ENCODE results near the gene FZD7.

FZD7 gene

DNA sequence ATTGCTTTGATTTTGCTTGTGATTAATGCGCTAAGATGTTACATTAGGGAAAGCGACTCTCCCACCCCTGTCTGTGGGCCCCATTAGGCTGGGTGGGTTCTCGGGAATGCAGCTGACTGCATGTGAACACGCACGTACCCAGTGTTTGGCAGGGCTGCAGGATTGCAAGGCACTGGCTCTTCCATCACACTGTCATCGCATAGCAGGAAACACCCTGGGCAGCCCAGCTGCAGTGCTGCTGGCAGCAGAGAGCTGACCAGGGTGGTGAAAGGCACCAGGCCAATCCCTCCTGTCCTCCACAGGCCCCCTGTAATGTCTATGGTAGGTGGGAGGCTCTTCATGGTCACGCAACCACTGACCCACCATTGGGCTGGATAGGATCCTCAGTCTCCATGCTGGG, 34.4 kb upstream of the FZD7 start:
- no peak overlapping the region for H3K27ac ChIP-seq
- no peaks in the 10 kb centered on the region for H3K36me3 ChIP-seq (replicated peaks)
- in situ Hi-C loops (cut with HindIII; ENCODE audit: low pct_ligation_motif_present, low sequenced_read_pairs): no loop called here
- no peaks in the 10 kb centered on the region for H3K27me3 ChIP-seq (replicated peaks)
- TF ChIP-seq, protein P1, sequence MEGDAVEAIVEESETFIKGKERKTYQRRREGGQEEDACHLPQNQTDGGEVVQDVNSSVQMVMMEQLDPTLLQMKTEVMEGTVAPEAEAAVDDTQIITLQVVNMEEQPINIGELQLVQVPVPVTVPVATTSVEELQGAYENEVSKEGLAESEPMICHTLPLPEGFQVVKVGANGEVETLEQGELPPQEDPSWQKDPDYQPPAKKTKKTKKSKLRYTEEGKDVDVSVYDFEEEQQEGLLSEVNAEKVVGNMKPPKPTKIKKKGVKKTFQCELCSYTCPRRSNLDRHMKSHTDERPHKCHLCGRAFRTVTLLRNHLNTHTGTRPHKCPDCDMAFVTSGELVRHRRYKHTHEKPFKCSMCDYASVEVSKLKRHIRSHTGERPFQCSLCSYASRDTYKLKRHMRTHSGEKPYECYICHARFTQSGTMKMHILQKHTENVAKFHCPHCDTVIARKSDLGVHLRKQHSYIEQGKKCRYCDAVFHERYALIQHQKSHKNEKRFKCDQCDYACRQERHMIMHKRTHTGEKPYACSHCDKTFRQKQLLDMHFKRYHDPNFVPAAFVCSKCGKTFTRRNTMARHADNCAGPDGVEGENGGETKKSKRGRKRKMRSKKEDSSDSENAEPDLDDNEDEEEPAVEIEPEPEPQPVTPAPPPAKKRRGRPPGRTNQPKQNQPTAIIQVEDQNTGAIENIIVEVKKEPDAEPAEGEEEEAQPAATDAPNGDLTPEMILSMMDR (IDR thresholded peaks at IDR 0.05; ENCODE audit: low read depth, low read length, missing control alignments): no peak
- H3K4me3 ChIP-seq (ENCODE audit: low read depth, low read length): no peak overlapping the region
- DNase-seq: no peak

DNA sequence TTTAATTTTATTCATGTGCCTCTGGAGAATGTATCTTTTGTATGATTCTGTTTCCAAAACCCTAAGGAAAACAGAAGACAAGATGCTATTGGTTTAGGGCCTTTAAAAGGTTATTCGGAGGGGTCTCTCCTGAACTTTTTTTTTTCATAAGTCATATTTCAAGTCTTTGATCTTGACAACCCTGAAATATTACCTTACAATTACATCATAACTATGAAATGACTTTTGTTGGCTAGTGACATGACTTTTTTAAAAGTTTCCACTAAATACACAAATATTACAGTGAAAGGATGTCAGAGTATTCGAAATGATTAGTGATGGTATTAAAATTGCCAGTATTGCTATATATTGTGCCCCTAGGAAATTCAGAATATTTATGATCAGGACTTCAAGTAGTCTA, 31.8 kb upstream of the FZD7 start:
- in situ Hi-C loops (cut with HindIII; ENCODE audit: low pct_ligation_motif_present, low sequenced_read_pairs): no loop called here
- no peaks in the 10 kb centered on the region for H3K36me3 ChIP-seq (replicated peaks)
- TF ChIP-seq, protein P1 (IDR thresholded peaks at IDR 0.05; ENCODE audit: low read depth, low read length, missing control alignments): no peak
- H3K27ac ChIP-seq: no peak overlapping the region
- H3K27me3 ChIP-seq (replicated peaks): no peaks in the 10 kb centered on the region
- no peak overlapping the region for H3K4me3 ChIP-seq (ENCODE audit: low read depth, low read length)
- DNase-seq: no peak

DNA sequence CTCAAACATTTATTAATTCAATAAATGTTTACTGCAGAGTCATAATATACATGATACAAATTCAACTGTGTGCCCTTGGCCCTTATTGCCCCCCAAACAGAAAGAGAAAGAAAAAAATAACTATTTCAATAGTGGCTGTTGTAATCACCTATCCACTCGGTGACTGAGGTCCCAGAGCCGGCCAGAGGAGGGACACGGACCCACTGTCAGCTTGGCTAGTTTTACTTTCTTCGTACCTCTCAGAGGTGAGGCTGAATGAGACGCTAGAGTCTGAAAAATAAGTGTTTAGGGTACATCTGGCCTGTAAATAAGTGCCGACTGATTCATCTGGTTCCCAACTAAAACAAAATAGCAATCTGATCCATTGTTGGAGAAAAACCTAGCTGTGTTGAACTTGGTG, 31.3 kb upstream of the FZD7 start:
- no peak overlapping the region for H3K27ac ChIP-seq
- no peak overlapping the region for H3K4me3 ChIP-seq (ENCODE audit: low read depth, low read length)
- DNase-seq: no peak
- in situ Hi-C loops (cut with HindIII; ENCODE audit: low pct_ligation_motif_present, low sequenced_read_pairs): no loop called here
- H3K27me3 ChIP-seq (replicated peaks): no peaks in the 10 kb centered on the region
- H3K36me3 ChIP-seq (replicated peaks): no peaks in the 10 kb centered on the region
- TF ChIP-seq, protein P1 (IDR thresholded peaks at IDR 0.05; ENCODE audit: low read depth, low read length, missing control alignments): peak; percentile 15

DNA sequence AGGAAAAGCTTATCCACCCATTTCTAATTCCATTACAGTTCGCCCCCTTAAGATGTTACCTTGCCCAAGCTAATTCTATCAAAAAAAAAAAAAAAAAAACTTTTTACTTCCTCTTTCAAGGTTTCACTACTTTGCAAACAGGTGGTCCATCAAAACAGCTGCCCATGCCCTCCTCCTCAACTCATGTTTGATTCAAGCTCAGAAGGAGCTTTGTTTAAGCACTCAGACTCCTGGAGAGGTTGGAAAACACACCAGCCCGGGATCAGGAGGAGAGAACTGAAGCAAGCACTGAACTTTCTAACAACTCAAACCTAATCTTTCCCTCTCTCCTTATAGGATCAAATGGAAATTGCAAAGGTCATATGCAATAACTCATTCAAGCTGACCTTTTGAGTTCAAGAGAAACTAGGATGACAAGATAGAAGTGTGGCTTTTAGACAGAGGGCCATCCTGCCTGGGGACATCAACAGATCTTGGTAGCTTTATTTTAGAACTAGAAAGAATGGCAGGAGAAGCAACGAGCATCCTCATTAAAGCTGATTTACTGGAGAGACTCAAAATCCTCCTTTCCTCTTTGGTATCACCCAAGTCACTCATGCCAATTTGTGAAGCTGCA, 28.3 kb upstream of the FZD7 start:
- Histone ChIP-seq H3K27me3 (replicated peaks) (no peaks in the 10 kb centered on the region), H3K4me3 (ENCODE audit: low read depth, low read length) (no peak overlapping the region), H3K36me3 (replicated peaks) (no peaks in the 10 kb centered on the region), H3K27ac (no peak overlapping the region)
- DNase-seq: no peak
- in situ Hi-C loops (cut with HindIII; ENCODE audit: low pct_ligation_motif_present, low sequenced_read_pairs): no loop called here
- TF ChIP-seq, protein P1 (IDR thresholded peaks at IDR 0.05; ENCODE audit: low read depth, low read length, missing control alignments): no peak

DNA sequence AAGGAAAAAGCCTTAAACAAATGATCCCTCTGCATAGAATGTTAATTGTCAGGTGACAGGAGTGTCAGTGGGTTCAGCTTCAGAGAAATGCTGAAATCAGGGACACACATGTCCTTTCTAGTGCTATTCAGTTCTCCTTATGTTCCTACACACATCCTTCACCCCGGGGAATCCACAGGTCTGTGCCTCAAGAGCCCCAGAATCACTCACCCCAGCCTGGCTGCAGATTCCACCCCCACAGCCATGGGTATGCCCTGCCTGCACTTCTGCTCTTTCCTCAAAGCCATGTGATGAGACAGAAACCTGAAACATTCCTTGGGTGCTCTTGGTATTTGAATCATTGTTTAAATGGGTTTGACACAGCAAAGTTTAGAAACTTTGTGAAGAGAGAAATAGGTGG, 27.4 kb upstream of the FZD7 start:
- in situ Hi-C loops (cut with HindIII; ENCODE audit: low pct_ligation_motif_present, low sequenced_read_pairs): no loop called here
- TF ChIP-seq, protein P1 (IDR thresholded peaks at IDR 0.05; ENCODE audit: low read depth, low read length, missing control alignments): no peak
- H3K27ac ChIP-seq: no peak overlapping the region
- no peaks in the 10 kb centered on the region for H3K36me3 ChIP-seq (replicated peaks)
- H3K4me3 ChIP-seq (ENCODE audit: low read depth, low read length): no peak overlapping the region
- no peak for DNase-seq
- H3K27me3 ChIP-seq (replicated peaks): no peaks in the 10 kb centered on the region
